MCF 10A (cell line): ENCODE measurements around the gene ALDH3B2. TPM values are rescaled to one million over a fixed set of nuclear protein-coding genes. Genes with fewer than 3 reads are reported as not detected.

Experiments used
- BruUV-seq: library from RNA; stranded (reverse); fragments of 400-500 nt; replicated peaks from 2 replicates; lab custom pipeline; 2021; lab: Mats Ljungman, UMichigan
- CTCF ChIA-PET: fragments of 300-600 bp; sonication (Branson Sonifier 250); formaldehyde crosslinking; extraction: SDS; loops from one replicate; lab custom pipeline; 2021; ENCODE audit warnings: antibody characterized with exemption, inconsistent platforms; lab: Yijun Ruan, JAX
- POLR2A ChIA-PET: fragments of 300-600, 350-650 bp; sonication (Branson Sonifier 250); formaldehyde crosslinking; extraction: SDS; loops from one replicate; lab custom pipeline; 2020; ENCODE audit warnings: antibody characterized with exemption, inconsistent platforms; lab: Yijun Ruan, JAX
- DNase-seq: peaks from one replicate; pipeline ENCODE4 v3.0.0-alpha.2; 2018; ENCODE audit not compliant: unreplicated experiment
- H3K27ac Mint-ChIP-seq: one replicate; pipeline ENCODE4 v1.8.0; 2022; ENCODE audit warnings: mild to moderate bottlenecking, low read depth, mixed read lengths; ENCODE audit not compliant: unreplicated experiment
- H3K27me3 Mint-ChIP-seq: one replicate; pipeline ENCODE4 v1.8.0; 2022; ENCODE audit warnings: mixed read lengths; ENCODE audit not compliant: insufficient read depth, unreplicated experiment
- H3K36me3 Mint-ChIP-seq: one replicate; pipeline ENCODE4 v1.8.0; 2022; ENCODE audit warnings: mild to moderate bottlenecking, moderate library complexity, mixed read lengths; ENCODE audit not compliant: insufficient read depth, unreplicated experiment
- H3K4me1 Mint-ChIP-seq: one replicate; pipeline ENCODE4 v1.8.0; 2022; ENCODE audit warnings: mixed read lengths; ENCODE audit not compliant: insufficient read depth, unreplicated experiment
- H3K4me3 Mint-ChIP-seq: one replicate; pipeline ENCODE4 v1.8.0; 2022; ENCODE audit warnings: mild to moderate bottlenecking, moderate library complexity, mixed read lengths; ENCODE audit not compliant: unreplicated experiment
- H3K9me3 Mint-ChIP-seq: one replicate; pipeline ENCODE4 v1.8.0; 2022; ENCODE audit warnings: mixed read lengths; ENCODE audit not compliant: unreplicated experiment
- intact Hi-C: fragments of 100-400 bp; cut with micrococcal nuclease; formaldehyde crosslinking; loops from 2 replicates; pipeline ENCODE4 v1.14.1; 2022
- total RNA-seq: library from RNA; stranded (reverse); gene quantifications from 2 replicates; pipeline ENCODE4 v1.2.3, GENCODE V29; 2022
- TF ChIP-seq, protein P1 (sequence below): fragments of 200-600 bp; IDR thresholded peaks from one replicate; pipeline ENCODE4 v1.8.0; 2022; ENCODE audit warnings: antibody characterized with exemption, mild to moderate bottlenecking; ENCODE audit not compliant: unreplicated experiment

ALDH3B2 gene
- total RNA-seq, 1 experiment from 2014 or later, result not detected

GRCh38 chr11:67648140-67648795 lies 26.2 kb downstream of the ALDH3B2 start:
- H3K4me1 Mint-ChIP-seq, result no peaks in the 10 kb centered on the region
- CTCF ChIA-PET, result interaction anchor here (0.6 to 1.5 kb wide), 6 partner anchors 10 to 1619 kb away, joined by 3 to 7 read pairs (median 4); partner anchors contain the start of gene NUDT8

GRCh38 chr11:67647471-67647870 lies 27.0 kb downstream of the ALDH3B2 start:
- CTCF ChIA-PET, result interaction anchor here (0.7 to 2.9 kb wide), 2 partner anchors 9 to 1619 kb away, joined by 4 to 14 read pairs; no protein-coding TSS in a partner anchor
- Mint-ChIP-seq H3K27me3 (no peaks in the 10 kb centered on the region), H3K9me3 (no peaks in the 10 kb centered on the region), H3K4me1 (no peaks in the 10 kb centered on the region), H3K36me3 (no peaks in the 10 kb centered on the region), H3K27ac (no peak overlapping the region), H3K4me3 (no peak overlapping the region)
- POLR2A ChIA-PET, result no interaction called here
- no peak for DNase-seq
- intact Hi-C loops, result no loop called here
- TF ChIP-seq, protein P1, sequence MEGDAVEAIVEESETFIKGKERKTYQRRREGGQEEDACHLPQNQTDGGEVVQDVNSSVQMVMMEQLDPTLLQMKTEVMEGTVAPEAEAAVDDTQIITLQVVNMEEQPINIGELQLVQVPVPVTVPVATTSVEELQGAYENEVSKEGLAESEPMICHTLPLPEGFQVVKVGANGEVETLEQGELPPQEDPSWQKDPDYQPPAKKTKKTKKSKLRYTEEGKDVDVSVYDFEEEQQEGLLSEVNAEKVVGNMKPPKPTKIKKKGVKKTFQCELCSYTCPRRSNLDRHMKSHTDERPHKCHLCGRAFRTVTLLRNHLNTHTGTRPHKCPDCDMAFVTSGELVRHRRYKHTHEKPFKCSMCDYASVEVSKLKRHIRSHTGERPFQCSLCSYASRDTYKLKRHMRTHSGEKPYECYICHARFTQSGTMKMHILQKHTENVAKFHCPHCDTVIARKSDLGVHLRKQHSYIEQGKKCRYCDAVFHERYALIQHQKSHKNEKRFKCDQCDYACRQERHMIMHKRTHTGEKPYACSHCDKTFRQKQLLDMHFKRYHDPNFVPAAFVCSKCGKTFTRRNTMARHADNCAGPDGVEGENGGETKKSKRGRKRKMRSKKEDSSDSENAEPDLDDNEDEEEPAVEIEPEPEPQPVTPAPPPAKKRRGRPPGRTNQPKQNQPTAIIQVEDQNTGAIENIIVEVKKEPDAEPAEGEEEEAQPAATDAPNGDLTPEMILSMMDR, result no peak
- BruUV-seq, result no TSS peak

More at GRCh38 chr11:67648140-67648795, 26.2 kb downstream of the ALDH3B2 start:
- DNase-seq, result no peak
- POLR2A ChIA-PET, result interaction anchor here (0.6 kb wide), 1 partner anchor 10 kb away, joined by 3 read pairs; no protein-coding TSS in a partner anchor
- Mint-ChIP-seq H3K9me3 (no peaks in the 10 kb centered on the region), H3K36me3 (no peaks in the 10 kb centered on the region), H3K4me3 (no peak overlapping the region), H3K27me3 (no peaks in the 10 kb centered on the region), H3K27ac (no peak overlapping the region)
- intact Hi-C loops, result no loop called here
- TF ChIP-seq, protein P1, result no peak
- no TSS peak for BruUV-seq

GRCh38 chr11:67646535-67647336 lies 27.7 kb downstream of the ALDH3B2 start:
- H3K27ac Mint-ChIP-seq, result no peak overlapping the region
- TF ChIP-seq, protein P1, result no peak
- no peaks in the 10 kb centered on the region for H3K27me3 Mint-ChIP-seq
- ChIA-PET POLR2A (no interaction called here), CTCF (interaction anchor here (1.2 to 2.9 kb wide), 3 partner anchors 10 to 18 kb away, joined by 6 to 14 read pairs (median 7); no protein-coding TSS in a partner anchor)
- no peak overlapping the region for H3K4me3 Mint-ChIP-seq
- no TSS peak for BruUV-seq
- no peaks in the 10 kb centered on the region for H3K36me3 Mint-ChIP-seq
- H3K4me1 Mint-ChIP-seq, result no peaks in the 10 kb centered on the region
- intact Hi-C loops, result no loop called here
- no peak for DNase-seq
- H3K9me3 Mint-ChIP-seq, result no peaks in the 10 kb centered on the region
